DMS53 treated with DMSO at 0.1 percent for 48 hours (cell line): ENCODE results near the gene FNDC3A.

Experiments
- DNase-seq: peaks from one replicate; lab custom pipeline; 2025; ENCODE audit not compliant: unreplicated experiment; lab: John Stamatoyannopoulos, UW

FNDC3A gene, protein sequence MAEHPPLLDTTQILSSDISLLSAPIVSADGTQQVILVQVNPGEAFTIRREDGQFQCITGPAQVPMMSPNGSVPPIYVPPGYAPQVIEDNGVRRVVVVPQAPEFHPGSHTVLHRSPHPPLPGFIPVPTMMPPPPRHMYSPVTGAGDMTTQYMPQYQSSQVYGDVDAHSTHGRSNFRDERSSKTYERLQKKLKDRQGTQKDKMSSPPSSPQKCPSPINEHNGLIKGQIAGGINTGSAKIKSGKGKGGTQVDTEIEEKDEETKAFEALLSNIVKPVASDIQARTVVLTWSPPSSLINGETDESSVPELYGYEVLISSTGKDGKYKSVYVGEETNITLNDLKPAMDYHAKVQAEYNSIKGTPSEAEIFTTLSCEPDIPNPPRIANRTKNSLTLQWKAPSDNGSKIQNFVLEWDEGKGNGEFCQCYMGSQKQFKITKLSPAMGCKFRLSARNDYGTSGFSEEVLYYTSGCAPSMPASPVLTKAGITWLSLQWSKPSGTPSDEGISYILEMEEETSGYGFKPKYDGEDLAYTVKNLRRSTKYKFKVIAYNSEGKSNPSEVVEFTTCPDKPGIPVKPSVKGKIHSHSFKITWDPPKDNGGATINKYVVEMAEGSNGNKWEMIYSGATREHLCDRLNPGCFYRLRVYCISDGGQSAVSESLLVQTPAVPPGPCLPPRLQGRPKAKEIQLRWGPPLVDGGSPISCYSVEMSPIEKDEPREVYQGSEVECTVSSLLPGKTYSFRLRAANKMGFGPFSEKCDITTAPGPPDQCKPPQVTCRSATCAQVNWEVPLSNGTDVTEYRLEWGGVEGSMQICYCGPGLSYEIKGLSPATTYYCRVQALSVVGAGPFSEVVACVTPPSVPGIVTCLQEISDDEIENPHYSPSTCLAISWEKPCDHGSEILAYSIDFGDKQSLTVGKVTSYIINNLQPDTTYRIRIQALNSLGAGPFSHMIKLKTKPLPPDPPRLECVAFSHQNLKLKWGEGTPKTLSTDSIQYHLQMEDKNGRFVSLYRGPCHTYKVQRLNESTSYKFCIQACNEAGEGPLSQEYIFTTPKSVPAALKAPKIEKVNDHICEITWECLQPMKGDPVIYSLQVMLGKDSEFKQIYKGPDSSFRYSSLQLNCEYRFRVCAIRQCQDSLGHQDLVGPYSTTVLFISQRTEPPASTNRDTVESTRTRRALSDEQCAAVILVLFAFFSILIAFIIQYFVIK

DNA sequence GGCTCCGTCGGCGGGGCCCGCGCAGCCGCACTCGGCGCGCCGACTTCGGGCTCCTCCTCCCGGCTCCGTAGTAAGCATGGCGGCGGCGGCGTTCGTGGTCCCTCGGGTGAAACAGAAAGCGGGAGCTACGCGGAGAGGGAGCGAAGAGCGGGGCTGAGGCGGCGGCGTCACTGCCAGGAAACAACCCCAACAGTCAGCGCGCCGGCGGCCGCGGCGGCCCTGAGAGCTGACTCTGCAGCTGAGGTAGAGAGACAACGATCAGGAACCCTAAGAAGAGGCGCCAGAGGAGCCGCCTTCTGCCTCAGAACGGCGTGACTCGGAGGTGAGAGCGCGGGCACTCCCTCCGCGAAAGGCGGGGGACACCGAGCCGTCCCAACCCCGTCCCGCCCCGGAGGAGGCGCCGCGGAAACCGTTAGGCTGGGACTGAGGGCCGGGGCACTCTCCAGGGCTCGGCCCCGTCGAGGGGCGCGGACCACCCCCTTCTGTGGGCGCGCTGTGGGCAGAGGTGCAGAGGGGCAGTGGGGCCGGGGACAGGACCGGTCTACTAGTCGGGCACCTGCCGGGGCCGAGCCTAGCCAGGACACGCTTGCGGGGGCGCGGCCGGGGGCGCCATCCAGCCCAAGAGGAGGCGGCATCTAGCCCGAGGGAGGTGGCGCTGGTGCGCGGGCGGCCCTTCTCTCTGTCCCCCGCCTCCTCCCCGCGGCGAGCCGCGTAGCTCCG lies at the start of gene FNDC3A:
Gene FNDC3A, plus strand, starts transcription at position 57 of the 720 bp plus-strand sequence. CDS start 30,279 bp downstream, outside the sequence.
- DNase-seq, result peak; percentile 31

DNA sequence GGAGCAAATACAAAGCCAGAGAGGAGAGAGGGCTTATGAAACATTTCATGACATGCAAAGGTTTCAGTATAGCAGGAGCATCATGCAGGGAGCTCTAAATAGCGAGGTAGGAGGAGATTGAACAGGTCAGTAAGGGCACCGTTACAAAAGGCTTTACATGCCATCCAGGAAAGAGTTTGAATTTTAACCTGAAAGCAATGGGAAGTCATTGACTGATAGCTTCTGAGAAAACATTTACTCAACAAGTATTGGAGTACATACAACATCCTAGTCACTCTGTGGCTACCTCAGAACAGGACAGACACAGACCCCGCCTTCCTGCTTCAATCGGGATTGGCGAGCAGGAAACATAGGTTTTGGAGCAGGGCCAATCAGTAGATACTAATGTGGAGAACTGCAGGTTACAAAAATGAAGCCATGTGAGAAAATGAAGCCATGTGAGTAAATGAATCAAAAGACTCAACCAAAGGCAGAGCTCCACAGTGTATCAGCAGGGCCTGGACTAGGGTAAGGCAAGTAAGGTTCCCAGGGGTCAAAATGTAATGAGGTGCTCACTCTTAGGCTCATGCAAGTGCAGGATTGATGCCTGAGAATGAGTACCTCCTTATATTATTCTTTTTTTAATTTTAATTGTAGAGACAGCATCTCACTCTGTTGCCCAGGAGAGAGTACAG lies 46.8 kb upstream of the FNDC3A start:
- DNase-seq, result no peak

DNA sequence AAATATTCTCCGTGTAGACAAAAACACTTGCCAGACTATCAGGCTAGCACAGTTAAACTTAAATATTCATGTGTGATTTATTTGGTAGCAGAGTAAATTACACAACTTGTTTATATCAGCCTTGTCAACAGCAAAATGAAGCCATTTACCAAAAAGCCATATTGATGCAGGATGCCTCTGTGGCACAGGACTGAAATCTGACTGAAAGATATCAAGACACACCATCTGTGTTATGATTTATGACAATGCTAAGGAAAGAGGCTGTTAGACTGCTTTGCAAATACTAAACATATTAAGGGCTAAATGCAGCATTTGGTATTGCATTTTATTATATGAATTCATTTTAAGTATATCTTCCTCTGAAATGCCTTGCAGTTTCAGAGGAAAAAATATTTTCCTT lies 44.8 kb upstream of the FNDC3A start:
- DNase-seq, result no peak

DNA sequence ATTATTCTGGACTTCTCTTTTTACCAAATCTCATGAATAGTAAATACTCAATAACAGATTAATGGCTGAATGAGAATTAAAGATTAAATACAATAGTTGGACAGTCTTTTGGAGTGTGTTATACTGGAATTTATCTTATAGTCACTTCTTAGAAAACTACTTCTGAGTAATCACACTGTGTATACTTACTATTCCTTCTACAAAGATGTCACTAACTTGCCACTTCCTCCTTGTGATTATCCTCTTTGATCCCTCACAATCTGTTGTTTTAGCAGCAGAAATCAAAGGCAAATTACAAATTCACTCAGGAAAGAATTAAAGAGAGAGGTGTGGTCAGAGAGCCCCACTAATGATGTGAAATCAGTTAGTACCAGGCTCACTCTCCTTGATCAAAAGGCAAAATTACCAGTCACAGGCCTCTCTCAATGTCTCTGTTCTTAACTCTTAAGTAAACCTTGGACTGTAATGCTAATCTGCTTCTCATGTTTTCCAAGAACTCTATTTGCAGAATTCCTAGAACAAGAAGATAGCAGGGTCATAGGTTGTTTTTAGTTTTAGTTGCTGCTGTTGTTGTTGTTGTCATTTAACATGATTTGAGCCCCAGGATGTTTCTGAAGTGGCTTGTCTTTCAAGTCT lies 37.3 kb upstream of the FNDC3A start:
- DNase-seq, result no peak

DNA sequence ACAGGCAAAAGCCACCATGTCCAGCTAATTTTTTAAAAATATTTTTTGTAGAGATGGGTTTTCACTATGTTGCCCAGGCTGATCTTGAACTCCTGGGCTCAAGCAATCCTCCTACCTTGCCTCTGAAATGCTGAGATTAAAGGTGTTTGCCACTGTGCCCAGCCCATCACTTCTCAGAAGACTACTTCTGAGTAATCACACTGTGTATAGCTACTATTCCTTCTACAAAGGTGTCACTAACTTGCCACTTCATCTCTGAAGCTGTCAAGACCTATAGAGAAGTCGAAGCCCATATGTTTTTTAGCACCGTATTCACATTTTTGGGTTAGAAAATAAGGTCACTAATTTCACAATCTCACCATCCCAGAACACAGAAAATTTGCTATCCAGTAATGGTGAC lies 36.0 kb upstream of the FNDC3A start:
- no peak for DNase-seq

DNA sequence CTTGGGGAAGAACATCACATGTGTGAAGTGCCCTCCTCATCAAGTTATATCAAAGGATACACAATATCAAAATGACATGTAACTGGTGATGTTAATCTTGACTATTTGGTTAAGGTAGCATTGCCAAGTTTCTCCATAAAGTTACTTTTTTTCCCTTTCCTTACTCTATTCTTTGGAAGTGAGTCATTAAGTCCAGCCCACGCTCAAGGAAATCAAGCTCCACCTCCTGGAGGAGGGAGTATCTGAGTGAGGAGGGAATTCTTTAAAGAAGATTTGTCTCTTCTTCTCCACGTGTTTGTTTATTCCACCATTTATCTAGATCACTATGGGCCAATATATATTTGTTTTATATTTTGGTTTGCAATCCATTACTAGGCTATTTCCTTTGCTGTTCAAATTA lies 33.6 kb upstream of the FNDC3A start:
- no peak for DNase-seq

DNA sequence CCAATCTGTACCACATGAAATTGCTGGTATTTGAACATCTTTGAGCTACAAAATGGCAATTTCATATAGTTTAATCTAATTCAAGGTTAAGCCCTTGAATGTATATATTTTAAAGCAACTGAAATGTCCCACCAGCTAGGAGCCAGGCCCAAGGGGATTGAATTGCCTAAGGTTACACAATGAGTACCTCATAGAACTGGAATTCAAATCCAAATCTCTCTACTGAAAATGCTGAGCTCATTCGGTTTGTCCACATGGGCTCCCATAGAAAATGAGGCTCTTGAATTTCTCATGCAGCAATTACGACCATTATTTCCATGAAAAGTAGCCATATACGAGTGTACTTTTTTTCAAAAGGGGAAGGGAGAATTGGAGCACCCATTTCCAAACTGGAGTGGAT lies 31.5 kb upstream of the FNDC3A start:
- no peak for DNase-seq

DNA sequence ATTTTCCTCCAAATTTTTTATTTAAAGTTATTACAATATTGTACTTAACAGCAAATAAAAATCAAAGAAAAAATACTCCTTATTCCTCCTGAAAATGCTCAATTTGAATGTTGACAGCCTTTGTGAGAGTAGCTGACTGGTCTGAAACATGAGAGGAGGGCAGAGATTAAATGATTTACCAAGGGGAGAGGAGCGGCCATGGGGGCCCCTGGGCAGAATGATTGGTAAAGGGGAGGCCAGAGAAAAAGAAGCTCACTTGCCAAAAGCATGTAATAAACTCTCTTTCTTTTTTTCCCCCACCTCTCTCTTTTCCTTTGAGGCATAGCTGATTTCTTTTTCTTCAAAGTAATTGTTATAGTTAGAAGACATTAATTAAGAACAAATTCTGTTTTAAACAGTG lies 30.1 kb upstream of the FNDC3A start:
- no peak for DNase-seq

DNA sequence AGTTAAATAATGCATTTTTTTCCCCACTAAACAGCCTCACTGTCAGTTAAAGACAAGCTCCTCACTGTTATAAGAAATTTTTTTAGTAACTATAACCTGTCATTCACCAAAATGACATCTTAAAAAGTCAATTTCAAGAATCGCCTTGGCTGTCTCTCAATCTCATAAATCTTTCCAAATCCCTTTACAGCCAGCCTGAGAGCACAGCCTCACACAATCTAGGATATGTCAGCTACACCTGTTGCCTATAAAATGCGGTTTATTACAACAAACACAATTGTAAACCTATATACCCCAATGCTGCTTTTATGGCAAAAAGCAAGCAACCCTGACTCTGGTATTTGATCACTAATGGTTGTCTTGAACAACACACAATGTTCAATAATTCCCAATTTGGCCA lies 29.5 kb upstream of the FNDC3A start:
- no peak for DNase-seq

DNA sequence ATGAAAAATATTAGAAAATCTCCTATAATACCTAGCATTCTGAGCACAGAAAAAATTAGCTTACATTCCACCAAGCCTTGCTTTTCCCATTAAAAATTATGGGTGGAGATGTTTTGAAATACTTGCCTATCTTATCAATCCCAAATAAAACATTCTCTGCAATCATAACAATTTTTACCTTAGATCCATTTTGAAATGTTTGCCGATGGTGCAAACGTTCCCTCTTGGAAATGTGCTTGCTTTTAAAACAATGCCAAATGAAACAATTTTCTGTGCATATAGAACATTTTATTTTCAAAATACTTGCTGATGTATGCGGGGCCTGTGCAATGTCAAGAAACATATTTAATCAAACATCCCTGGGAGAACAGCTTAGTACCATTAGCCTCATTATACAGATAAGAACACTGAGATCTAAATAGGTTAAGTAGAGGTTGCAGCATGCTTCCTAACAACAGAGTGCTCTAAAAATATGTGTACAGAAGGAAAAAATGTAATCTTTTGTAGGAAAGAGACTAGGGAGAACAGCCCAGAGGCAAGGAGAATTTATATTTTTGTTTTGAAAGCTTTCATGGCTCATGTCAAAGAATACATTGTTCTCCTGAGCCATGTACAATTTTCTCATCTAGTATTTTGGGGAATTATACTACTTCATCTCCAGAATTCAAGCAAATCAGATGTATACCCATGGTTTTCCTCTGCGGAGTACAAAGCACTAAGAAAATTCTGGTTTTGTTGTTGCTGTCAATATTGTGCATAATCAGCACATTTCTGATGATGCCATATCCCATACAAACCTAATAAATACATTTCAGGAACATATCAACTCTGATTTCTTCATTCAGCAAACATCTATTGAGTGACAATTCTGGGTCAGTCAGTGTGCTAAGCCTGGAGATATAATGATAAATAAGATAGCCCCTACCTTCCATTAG lies 25.9 kb upstream of the FNDC3A start:
- DNase-seq, result no peak

DNA sequence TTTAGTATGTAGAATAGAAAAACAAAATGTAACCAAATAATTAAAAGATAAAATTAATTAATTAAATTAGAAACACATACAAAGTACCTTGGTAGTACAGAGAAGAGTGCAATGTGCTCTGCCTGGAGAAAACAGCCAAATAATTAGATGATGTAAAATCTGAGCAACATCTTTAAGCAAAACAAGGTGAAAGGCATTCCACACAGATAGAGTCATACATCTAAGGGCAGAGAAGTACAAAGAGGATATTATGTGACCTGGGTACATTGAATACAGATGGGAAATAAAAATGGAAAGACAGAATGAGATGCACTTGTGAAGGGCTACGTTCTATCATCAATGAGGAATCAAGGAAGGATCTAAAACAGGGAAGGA lies 25.2 kb upstream of the FNDC3A start:
- no peak for DNase-seq

DNA sequence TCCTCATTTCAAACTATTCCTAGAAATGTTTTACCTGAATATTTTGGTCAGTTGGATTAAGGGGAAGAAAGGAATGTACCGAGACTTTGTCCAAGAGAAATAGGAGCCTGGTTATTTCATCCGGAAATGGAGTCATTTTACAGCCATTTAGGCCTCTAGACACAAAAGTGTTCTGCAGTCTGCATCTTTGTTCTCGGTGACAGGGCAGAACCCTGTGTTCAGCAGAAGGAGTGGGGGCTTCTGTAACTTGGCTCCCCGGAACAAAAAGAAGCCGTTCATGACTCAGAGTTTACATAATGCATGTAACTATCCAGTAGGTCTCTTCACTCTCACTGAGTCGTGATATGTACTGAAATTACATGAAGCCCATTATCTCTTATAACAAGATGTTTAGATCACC lies 21.6 kb upstream of the FNDC3A start:
- DNase-seq, result no peak

DNA sequence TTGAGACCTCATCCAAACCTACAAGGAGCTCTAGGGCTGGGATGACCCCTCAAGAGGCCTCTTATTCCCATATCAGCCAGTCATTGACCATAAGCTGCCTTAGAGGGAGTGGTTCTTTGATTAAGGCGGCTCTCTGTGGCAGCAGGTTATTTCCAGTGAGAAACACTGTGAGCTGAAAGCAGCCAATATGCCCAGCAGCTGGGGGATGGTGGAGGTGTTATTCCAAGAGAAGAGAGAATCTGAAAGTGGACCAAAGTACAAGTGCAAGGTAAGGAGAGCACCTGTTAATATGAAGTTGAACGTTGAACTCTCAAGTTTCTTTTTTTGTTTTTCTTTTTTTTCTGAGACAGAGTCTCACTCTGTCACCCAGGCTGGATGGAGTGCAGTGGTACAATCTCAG lies 20.2 kb upstream of the FNDC3A start:
- no peak for DNase-seq

DNA sequence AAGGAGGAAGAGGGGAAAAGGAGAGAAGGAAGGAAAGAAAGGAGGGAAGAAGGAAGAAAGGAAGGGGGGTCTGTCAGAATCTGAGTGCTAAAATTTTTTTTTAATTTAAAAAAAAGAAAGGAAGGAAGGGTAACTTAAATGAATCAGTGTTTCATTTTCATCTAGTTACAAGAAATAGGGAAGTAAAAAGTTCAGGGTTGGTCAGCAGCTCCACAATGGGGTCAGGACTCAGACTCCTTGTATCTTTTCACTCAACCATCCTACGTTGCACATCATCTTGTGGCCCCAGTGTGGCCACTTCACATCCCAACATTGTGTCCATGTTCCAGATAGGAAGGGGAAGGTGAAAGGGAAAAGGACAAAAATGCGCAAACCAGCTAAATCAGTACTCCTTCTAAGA lies 14.3 kb upstream of the FNDC3A start:
- no peak for DNase-seq

DNA sequence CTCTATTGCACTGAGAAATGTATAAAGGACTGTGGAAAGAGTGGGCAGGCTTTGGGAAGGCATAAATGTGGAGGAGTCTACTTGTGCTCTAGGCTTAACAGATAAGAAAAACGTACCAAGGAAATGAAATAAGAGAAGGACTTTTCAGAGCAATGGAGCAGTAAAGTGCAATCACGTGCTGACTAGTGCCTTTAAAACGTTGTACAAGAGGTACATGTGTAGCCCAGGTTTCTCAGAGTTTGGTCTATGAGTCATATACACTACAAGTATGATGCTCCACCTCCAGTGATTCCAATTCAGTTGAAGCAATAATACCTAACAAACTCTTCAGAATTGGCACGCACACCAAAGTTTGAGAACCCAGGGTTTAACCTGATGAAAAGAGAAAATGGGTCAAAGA lies 13.4 kb upstream of the FNDC3A start:
- DNase-seq, result peak; percentile 37

DNA sequence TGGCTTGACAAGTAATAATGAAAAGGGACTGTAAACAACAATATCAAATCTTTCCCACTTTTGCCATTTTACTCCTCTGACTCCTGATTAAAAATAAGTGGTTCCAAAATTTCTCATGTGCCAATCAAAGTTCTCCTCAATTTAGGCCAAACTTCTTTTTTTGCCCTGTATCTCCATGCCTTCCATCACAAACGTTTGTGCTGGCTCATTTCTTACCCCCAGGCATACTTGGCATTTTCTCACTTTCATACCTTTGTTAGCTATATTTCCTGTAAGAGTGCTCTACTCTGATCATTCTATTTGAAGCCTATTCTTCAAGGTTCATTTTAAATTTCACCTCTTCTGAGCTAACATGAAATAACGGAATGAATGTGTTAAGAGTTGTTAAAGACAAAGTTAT lies 10.0 kb upstream of the FNDC3A start:
- no peak for DNase-seq

DNA sequence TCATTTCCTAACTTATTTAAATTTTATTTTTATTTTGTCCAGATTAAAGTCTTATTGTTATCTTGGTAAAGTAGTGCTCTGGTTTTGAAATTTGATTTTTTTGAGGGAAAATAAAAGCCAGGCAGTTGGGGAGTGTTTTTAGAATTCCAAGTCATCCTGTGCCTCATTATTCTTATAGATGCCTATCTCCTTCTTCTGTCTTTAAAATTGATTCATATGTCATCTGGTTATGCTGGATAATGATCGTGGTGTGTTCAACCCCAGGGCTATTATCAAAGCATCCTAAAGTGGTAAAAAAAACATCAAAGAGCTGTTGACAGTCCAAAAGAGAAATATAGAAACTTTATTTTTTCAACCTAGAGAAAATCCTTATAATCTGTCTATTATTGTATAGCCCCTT lies 6.0 kb upstream of the FNDC3A start:
- DNase-seq, result no peak

DNA sequence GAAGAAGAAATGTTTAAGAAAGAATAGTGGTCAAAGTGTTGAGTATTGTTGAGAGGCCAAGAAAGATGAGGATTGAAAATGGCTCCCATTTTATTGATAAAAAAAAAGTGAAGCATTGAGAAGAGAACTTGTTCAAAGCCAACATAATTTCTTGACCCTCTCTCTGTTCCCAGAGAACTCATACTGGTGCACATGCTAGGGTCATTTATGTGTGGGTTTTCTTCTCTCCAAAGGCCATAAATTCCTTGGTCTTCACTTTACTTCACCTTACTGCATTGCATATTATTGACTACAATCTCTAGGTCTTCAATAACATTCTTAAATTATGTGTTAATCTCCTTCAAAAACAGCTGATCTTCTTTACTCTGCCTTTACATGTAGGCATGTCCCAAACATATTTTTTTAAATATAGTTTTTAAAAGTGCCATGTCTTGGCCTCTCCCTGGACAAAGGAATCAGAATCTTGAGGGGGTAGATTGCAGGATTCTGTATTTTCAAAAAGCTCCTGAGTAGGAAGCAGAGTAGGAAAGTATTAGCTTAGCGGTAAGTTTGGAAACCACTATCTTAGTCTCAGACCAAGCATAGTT lies 1.8 kb upstream of the FNDC3A start:
- no peak for DNase-seq
